ENCODE data around the gene UBE2L6.

DNA sequence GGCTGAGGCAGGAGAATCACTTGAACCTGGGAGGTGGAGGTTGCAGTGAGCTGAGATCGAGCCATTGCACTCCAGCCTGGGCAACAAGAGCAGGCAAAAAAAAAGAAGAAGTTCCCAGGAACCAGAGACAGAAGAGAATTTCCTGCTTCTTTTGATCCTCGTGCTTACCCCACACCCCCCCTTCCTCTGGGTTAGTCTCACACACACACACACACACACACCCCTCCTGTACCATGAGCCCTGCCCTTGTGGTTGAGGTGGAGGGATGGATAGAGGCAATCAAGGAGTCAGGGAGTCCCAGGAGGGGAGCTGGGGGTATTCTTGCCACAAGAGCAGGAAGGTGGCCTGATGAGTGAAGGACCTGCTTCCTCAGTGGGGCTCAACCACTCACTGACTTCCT lies 4.1 kb upstream of the UBE2L6 start:
- TF ChIP-seq HNF4A (conservative IDR thresholded peaks at IDR 0.05) (no peak), SP1 (IDR thresholded peaks at IDR 0.05) (no peak), EGR1 (IDR thresholded peaks at IDR 0.05; ENCODE audit: low read depth in 2 of 2) (no peak), GABPA (IDR thresholded peaks at IDR 0.05 in 1 of 2, conservative IDR thresholded peaks at IDR 0.05 in 1 of 2) (no peak), FOXA1 (IDR thresholded peaks at IDR 0.05) (no peak), JUND (IDR thresholded peaks at IDR 0.05) (no peak), NR2F2 (IDR thresholded peaks at IDR 0.05) (no peak), TAF1 (conservative IDR thresholded peaks at IDR 0.05) (no peak)
- TF ChIP-seq, protein P1, sequence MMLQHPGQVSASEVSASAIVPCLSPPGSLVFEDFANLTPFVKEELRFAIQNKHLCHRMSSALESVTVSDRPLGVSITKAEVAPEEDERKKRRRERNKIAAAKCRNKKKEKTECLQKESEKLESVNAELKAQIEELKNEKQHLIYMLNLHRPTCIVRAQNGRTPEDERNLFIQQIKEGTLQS (IDR thresholded peaks at IDR 0.05) = no peak
- TF ChIP-seq, protein P2, sequence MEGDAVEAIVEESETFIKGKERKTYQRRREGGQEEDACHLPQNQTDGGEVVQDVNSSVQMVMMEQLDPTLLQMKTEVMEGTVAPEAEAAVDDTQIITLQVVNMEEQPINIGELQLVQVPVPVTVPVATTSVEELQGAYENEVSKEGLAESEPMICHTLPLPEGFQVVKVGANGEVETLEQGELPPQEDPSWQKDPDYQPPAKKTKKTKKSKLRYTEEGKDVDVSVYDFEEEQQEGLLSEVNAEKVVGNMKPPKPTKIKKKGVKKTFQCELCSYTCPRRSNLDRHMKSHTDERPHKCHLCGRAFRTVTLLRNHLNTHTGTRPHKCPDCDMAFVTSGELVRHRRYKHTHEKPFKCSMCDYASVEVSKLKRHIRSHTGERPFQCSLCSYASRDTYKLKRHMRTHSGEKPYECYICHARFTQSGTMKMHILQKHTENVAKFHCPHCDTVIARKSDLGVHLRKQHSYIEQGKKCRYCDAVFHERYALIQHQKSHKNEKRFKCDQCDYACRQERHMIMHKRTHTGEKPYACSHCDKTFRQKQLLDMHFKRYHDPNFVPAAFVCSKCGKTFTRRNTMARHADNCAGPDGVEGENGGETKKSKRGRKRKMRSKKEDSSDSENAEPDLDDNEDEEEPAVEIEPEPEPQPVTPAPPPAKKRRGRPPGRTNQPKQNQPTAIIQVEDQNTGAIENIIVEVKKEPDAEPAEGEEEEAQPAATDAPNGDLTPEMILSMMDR (IDR thresholded peaks at IDR 0.05; ENCODE audit: low read depth, low read length, missing input control) = no peak
- TF ChIP-seq, protein P3, sequence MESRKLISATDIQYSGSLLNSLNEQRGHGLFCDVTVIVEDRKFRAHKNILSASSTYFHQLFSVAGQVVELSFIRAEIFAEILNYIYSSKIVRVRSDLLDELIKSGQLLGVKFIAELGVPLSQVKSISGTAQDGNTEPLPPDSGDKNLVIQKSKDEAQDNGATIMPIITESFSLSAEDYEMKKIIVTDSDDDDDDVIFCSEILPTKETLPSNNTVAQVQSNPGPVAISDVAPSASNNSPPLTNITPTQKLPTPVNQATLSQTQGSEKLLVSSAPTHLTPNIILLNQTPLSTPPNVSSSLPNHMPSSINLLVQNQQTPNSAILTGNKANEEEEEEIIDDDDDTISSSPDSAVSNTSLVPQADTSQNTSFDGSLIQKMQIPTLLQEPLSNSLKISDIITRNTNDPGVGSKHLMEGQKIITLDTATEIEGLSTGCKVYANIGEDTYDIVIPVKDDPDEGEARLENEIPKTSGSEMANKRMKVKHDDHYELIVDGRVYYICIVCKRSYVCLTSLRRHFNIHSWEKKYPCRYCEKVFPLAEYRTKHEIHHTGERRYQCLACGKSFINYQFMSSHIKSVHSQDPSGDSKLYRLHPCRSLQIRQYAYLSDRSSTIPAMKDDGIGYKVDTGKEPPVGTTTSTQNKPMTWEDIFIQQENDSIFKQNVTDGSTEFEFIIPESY (IDR thresholded peaks at IDR 0.05) = no peak
- TF ChIP-seq, protein P4, sequence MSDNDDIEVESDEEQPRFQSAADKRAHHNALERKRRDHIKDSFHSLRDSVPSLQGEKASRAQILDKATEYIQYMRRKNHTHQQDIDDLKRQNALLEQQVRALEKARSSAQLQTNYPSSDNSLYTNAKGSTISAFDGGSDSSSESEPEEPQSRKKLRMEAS (IDR thresholded peaks at IDR 0.05) = no peak

All from liver (tissue), 3 donors.